Vagina (tissue), 2 donors: ENCODE results near the gene SDK2. TPM values are rescaled to one million over a fixed set of nuclear protein-coding genes. Genes with fewer than 3 reads are reported as not detected.
A peak's percentile ranks its signal among the peaks of the same experiment; 100 is the strongest.

ENCODE experiments used
- DNase-seq, 2 donors: peaks; one replicate each; pipeline ENCODE4 v3.0.0-alpha.2; 2017; ENCODE audit errors: extremely low spot score in 2 of 2
- H3K27ac ChIP-seq: fragments of 200-600 bp; sonication (generic); one replicate; pipeline ENCODE4 v1.5.1; 2019
- H3K27me3 ChIP-seq: fragments of 200-600 bp; sonication (generic); one replicate; pipeline ENCODE4 v1.5.1; 2019
- H3K36me3 ChIP-seq, 2 donors: fragments of 200-600 bp; sonication (generic); one replicate each; pipeline ENCODE4 v1.5.1; 2017 to 2019
- H3K4me1 ChIP-seq: fragments of 200-600 bp; sonication (generic); one replicate; pipeline ENCODE4 v1.5.1; 2019
- H3K4me3 ChIP-seq, 2 donors: fragments of 200-600 bp; sonication (generic); 1 replicate in 1 of 2; 2 replicates in 1 of 2; pipeline ENCODE4 v1.5.1; 2016 to 2019
- H3K9me3 ChIP-seq: fragments of 200-600 bp; sonication (generic); one replicate; pipeline ENCODE4 v1.5.1; 2019
- POLR2A ChIP-seq, 2 donors: fragments of 450-650 bp; IDR thresholded peaks; one replicate each; pipeline ENCODE4 v1.6.1; 2017; ENCODE audit warnings: antibody characterized with exemption in 2 of 2, mild to moderate bottlenecking in 2 of 2, moderate library complexity in 2 of 2
- POLR2AphosphoS5 ChIP-seq, 2 donors: sonication (generic); formaldehyde crosslinking; IDR thresholded peaks; one replicate each; pipeline ENCODE4 v1.9.0; 2017; ENCODE audit warnings: antibody characterized with exemption in 2 of 2, mild to moderate bottlenecking in 2 of 2, low read depth in 1 of 2; ENCODE audit not compliant: insufficient read depth in 1 of 2
- intact Hi-C: fragments of 100-400 bp; cut with DNase I; formaldehyde crosslinking; loops from one replicate; pipeline ENCODE4 v1.15.1; 2023
- total RNA-seq: library from RNA; depleted of rRNA; stranded (reverse); fragments of >200 nt; gene quantifications from one replicate; pipeline ENCODE4 v1.2.3, GENCODE V29; 2016
- TF ChIP-seq, protein P1 (sequence below), 3 experiments: fragments of 450-650 bp in 2 of 3; fragments of 200-600 bp in 1 of 3; sonication (generic) in 1 of 3; IDR thresholded peaks; one replicate each; pipeline ENCODE4 v1.5.1; 2017 to 2019; ENCODE audit warnings: antibody characterized with exemption in 3 of 3, mild to moderate bottlenecking in 2 of 3, moderate library complexity in 2 of 3

Gene SDK2, protein sequence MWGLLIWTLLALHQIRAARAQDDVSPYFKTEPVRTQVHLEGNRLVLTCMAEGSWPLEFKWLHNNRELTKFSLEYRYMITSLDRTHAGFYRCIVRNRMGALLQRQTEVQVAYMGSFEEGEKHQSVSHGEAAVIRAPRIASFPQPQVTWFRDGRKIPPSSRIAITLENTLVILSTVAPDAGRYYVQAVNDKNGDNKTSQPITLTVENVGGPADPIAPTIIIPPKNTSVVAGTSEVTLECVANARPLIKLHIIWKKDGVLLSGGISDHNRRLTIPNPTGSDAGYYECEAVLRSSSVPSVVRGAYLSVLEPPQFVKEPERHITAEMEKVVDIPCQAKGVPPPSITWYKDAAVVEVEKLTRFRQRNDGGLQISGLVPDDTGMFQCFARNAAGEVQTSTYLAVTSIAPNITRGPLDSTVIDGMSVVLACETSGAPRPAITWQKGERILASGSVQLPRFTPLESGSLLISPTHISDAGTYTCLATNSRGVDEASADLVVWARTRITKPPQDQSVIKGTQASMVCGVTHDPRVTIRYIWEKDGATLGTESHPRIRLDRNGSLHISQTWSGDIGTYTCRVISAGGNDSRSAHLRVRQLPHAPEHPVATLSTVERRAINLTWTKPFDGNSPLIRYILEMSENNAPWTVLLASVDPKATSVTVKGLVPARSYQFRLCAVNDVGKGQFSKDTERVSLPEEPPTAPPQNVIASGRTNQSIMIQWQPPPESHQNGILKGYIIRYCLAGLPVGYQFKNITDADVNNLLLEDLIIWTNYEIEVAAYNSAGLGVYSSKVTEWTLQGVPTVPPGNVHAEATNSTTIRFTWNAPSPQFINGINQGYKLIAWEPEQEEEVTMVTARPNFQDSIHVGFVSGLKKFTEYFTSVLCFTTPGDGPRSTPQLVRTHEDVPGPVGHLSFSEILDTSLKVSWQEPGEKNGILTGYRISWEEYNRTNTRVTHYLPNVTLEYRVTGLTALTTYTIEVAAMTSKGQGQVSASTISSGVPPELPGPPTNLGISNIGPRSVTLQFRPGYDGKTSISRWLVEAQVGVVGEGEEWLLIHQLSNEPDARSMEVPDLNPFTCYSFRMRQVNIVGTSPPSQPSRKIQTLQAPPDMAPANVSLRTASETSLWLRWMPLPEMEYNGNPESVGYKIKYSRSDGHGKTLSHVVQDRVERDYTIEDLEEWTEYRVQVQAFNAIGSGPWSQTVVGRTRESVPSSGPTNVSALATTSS (N-terminal part only)
- total RNA-seq: 1.7 TPM

DNA sequence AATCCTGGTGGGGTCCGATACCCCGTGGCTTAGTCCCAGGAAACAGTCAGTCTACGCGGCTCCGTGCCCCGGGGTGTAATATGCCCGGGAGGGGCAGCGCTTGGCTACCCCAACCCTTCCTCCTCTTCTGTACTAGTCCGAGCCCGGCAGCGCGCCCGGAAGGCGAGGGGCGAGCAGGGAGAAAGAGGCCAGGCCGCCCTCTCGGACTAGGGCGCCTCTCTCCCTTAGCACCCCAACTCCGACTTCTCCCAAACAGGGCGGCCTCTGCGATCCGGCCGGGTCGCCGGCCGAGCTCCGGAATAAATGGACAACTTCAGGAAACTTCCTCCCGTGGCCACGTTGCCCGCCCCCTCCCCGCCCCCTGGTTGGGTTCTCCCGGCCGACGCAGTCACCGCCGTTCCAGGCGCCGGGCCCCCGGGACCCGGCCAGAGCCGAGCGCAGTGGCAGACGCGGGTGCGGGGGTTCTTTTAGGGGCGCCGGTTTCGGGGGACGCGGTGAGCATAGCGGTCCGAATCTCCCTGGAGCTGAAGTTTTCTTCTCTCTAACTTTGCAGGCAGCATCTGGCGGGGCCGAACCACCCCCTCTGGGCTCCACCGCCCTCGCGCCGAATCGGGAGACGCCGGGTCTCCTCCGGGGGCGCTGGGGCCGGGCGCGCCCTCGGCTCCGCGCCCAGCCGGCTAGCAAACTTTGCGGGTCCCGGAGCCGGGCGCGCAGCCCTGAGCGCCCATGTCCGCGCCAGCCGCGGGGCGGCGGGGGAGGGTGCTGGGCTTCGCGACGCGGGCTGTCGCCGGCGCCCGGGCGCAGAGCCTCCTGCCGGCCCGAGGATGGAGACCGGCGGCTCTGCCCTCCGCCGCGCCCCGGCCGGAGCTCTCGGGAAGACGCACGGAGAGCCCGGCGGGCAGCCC, at the start of gene SDK2:
SDK2 (minus strand) TSS at position 301 of the 905 bp plus-strand sequence. CDS start 357 bp downstream, outside the sequence.
- peak within 1 kb of the TSS; percentile 46 to 48 for H3K4me3 ChIP-seq
- H3K4me1 ChIP-seq: peaks cover 30% of the 10 kb centered on the region
- no peaks in the 10 kb centered on the region for H3K27me3 ChIP-seq
- peak within 1 kb of the TSS; percentile 73 for H3K27ac ChIP-seq
- peak in 1 of 2 donors; percentile 7 for DNase-seq
- H3K36me3 ChIP-seq: no peaks in the 10 kb centered on the region
- TF ChIP-seq POLR2AphosphoS5 (IDR thresholded peaks at IDR 0.05; ENCODE audit: insufficient read depth in 1 of 2, low read depth in 1 of 2): peak in 1 of 2 donors; percentile 33
- TF ChIP-seq, protein P1, sequence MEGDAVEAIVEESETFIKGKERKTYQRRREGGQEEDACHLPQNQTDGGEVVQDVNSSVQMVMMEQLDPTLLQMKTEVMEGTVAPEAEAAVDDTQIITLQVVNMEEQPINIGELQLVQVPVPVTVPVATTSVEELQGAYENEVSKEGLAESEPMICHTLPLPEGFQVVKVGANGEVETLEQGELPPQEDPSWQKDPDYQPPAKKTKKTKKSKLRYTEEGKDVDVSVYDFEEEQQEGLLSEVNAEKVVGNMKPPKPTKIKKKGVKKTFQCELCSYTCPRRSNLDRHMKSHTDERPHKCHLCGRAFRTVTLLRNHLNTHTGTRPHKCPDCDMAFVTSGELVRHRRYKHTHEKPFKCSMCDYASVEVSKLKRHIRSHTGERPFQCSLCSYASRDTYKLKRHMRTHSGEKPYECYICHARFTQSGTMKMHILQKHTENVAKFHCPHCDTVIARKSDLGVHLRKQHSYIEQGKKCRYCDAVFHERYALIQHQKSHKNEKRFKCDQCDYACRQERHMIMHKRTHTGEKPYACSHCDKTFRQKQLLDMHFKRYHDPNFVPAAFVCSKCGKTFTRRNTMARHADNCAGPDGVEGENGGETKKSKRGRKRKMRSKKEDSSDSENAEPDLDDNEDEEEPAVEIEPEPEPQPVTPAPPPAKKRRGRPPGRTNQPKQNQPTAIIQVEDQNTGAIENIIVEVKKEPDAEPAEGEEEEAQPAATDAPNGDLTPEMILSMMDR (IDR thresholded peaks at IDR 0.05): no peak
- intact Hi-C loops: no loop called here
- H3K9me3 ChIP-seq: no peaks in the 10 kb centered on the region

DNA sequence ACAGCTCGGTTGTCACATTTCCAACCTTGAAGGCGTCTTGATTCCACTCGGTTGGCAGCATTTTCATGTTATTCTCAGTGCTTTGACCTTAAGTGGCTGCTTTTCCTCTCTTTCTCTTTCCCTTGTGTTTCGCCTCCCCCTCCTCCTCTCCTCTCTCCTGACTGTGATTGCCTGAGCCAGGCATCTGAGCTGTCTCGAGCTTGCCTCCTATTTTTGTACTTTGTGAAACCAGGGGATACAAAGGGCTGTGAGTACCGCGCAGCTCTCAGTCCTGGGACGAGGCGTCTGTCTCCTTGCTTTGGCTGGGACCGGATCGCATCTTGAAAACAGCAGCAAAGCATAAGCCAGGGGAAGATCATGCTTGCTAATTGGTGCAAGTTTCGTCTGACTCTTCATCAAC, 48.8 kb upstream of the SDK2 start:
- DNase-seq: no peak

DNA sequence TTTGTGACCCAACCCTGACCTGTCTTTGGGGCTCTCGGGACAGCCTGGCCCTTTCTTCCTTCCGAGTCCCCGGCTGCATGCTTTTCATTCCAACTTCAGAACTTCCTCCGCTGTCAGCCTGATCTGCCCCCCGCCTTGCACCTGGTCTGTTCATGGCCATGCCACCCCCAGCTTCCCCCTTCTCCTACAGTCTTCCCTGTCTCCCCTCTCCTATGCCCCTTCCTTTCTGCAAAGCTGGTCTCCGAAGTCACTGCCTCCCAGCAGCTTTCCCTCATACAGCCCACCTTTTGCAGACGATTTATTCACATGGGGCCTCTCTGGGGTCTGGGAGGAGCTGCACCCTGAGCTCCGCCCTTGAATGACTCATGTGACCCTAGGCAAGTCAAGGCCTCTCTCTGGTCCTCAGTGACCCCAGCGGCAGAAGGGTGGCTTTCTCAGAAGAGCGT, 47.1 kb upstream of the SDK2 start:
- H3K4me1 ChIP-seq: no peaks in the 10 kb centered on the region
- no peak overlapping the region for H3K27ac ChIP-seq
- no peaks in the 10 kb centered on the region for H3K27me3 ChIP-seq
- peak; percentile 62 to 90 for DNase-seq
- no peaks in the 10 kb centered on the region for H3K9me3 ChIP-seq
- intact Hi-C loops: no loop called here
- TF ChIP-seq POLR2AphosphoS5 (IDR thresholded peaks at IDR 0.05; ENCODE audit: insufficient read depth in 1 of 2, low read depth in 1 of 2) (no peak), POLR2A (IDR thresholded peaks at IDR 0.05) (no peak)
- TF ChIP-seq, protein P1 (IDR thresholded peaks at IDR 0.05): no peak
- H3K4me3 ChIP-seq: no peak overlapping the region
- no peaks in the 10 kb centered on the region for H3K36me3 ChIP-seq

More for the DNA sequence above, 48.8 kb upstream of the SDK2 start:
- H3K4me1 ChIP-seq: no peaks in the 10 kb centered on the region
- TF ChIP-seq, protein P1 (IDR thresholded peaks at IDR 0.05): no peak
- TF ChIP-seq POLR2A (IDR thresholded peaks at IDR 0.05): no peak
- no peak for TF ChIP-seq POLR2AphosphoS5 (IDR thresholded peaks at IDR 0.05; ENCODE audit: insufficient read depth in 1 of 2, low read depth in 1 of 2)
- intact Hi-C loops: no loop called here
- no peaks in the 10 kb centered on the region for H3K27me3 ChIP-seq
- H3K9me3 ChIP-seq: no peaks in the 10 kb centered on the region
- no peaks in the 10 kb centered on the region for H3K36me3 ChIP-seq
- H3K27ac ChIP-seq: no peak overlapping the region
- no peak overlapping the region for H3K4me3 ChIP-seq

DNA sequence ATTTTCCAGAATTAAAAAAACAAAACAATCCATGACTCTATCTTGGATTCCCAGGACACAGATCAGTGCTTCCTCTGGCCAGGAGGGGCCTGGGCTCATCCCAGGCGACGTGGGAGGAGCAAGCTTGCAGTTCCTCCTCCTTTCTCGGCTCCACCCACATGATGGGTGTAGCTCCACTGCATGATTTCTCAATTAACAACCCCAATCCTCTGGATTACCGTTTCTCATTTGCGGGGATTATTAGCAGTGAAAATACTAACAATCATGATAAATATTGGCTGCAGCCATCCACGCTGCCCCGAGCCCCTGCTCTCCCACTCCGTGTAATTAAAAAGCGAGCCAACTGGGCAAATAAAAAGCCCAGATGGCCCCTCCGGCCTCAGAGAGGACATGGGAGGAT, 46.4 kb upstream of the SDK2 start:
- TF ChIP-seq, protein P1 (IDR thresholded peaks at IDR 0.05): no peak
- TF ChIP-seq POLR2A (IDR thresholded peaks at IDR 0.05) (no peak), POLR2AphosphoS5 (IDR thresholded peaks at IDR 0.05; ENCODE audit: insufficient read depth in 1 of 2, low read depth in 1 of 2) (no peak)
- Histone ChIP-seq H3K36me3 (no peaks in the 10 kb centered on the region), H3K4me1 (no peaks in the 10 kb centered on the region), H3K4me3 (no peak overlapping the region), H3K27ac (no peak overlapping the region), H3K9me3 (no peaks in the 10 kb centered on the region), H3K27me3 (no peaks in the 10 kb centered on the region)
- DNase-seq: no peak
- intact Hi-C loops: no loop called here
